GM18498 (cell line): ENCODE data around the gene ITPR1.

Source experiments
- ATAC-seq: cut with Tn5 transposase; IDR thresholded peaks from one replicate; pipeline ENCODE4 v1.9.1; 2021; ENCODE audit warnings: mild to moderate bottlenecking, moderate library complexity; ENCODE audit not compliant: unreplicated experiment

ITPR1 gene

GRCh38 chr3:4529876-4530588 is 36.9 kb downstream of the ITPR1 start:
- ATAC-seq, result no peak

GRCh38 chr3:4531478-4532025 is 38.4 kb downstream of the ITPR1 start:
- ATAC-seq, result no peak

GRCh38 chr3:4532535-4533112 is 39.5 kb downstream of the ITPR1 start:
- ATAC-seq, result no peak

- ATAC-seq, result no peak
Observed at GRCh38 chr3:4533489-4534443, 40.6 kb downstream of the ITPR1 start.

- no peak for ATAC-seq
Observed at GRCh38 chr3:4534906-4535305, 41.8 kb downstream of the ITPR1 start.

- no peak for ATAC-seq
Observed at GRCh38 chr3:4536260-4536659, 43.1 kb downstream of the ITPR1 start.

GRCh38 chr3:4540267-4540666 is 47.1 kb downstream of the ITPR1 start:
- no peak for ATAC-seq

- ATAC-seq, result no peak
Observed at GRCh38 chr3:4543110-4543509, 50.0 kb downstream of the ITPR1 start.

- ATAC-seq, result no peak
Observed at GRCh38 chr3:4546346-4547178, 53.4 kb downstream of the ITPR1 start.

GRCh38 chr3:4547799-4548198 is 54.7 kb downstream of the ITPR1 start:
- no peak for ATAC-seq

GRCh38 chr3:4548356-4548755 is 55.2 kb downstream of the ITPR1 start:
- ATAC-seq, result no peak

GRCh38 chr3:4548780-4549179 is 55.6 kb downstream of the ITPR1 start:
- ATAC-seq, result no peak

GRCh38 chr3:4549896-4550295 is 56.7 kb downstream of the ITPR1 start:
- no peak for ATAC-seq

GRCh38 chr3:4551051-4551711 is 58.0 kb downstream of the ITPR1 start:
- ATAC-seq, result no peak

GRCh38 chr3:4551794-4552442 is 58.8 kb downstream of the ITPR1 start:
- no peak for ATAC-seq

- ATAC-seq, result no peak
Observed at GRCh38 chr3:4552811-4553210, 59.7 kb downstream of the ITPR1 start.

GRCh38 chr3:4561661-4562060 is 68.5 kb downstream of the ITPR1 start:
- ATAC-seq, result no peak

GRCh38 chr3:4562595-4562994 is 69.4 kb downstream of the ITPR1 start:
- no peak for ATAC-seq

GRCh38 chr3:4564270-4564669 is 71.1 kb downstream of the ITPR1 start:
- ATAC-seq, result no peak
